Neural progenitor cell (in vitro differentiated cells): Measurements from ENCODE around the gene MAP7D1. TPM values are rescaled to one million over a fixed set of nuclear protein-coding genes. Genes with fewer than 3 reads are reported as not detected.
A peak's percentile ranks its signal among the peaks of the same experiment; 100 is the strongest.

ENCODE experiments used
- DNase-seq: peaks from one replicate; pipeline ENCODE4 v3.0.0-alpha.2; 2016; ENCODE audit warnings: low spot score
- H2AFZ ChIP-seq: fragments of 200-600 bp; sonication (generic); replicated peaks from 2 replicates; pipeline ENCODE4 v1.6.1; 2016; ENCODE audit warnings: antibody characterized with exemption
- H3F3A ChIP-seq: fragments of 200-600 bp; sonication (generic); 2 replicates; pipeline ENCODE4 v1.6.1; 2016; ENCODE audit warnings: antibody characterized with exemption, low read depth
- H3K27ac ChIP-seq: fragments of 200-600 bp; sonication (generic); 2 replicates; pipeline ENCODE4 v1.5.1; 2016; ENCODE audit warnings: mild to moderate bottlenecking
- H3K27me3 ChIP-seq: fragments of 200-600 bp; sonication (generic); 2 replicates; pipeline ENCODE4 v1.6.1; 2016; ENCODE audit warnings: mild to moderate bottlenecking, moderate library complexity
- H3K36me3 ChIP-seq: fragments of 200-600 bp; sonication (generic); 2 replicates; pipeline ENCODE4 v1.5.1; 2016
- H3K4me1 ChIP-seq: fragments of 200-600 bp; sonication (generic); 2 replicates; pipeline ENCODE4 v1.6.1; 2016; ENCODE audit warnings: mixed run types
- H3K4me2 ChIP-seq: fragments of 200-600 bp; sonication (generic); 2 replicates; pipeline ENCODE4 v1.6.1; 2016
- H3K4me3 ChIP-seq: fragments of 200-600 bp; sonication (generic); 2 replicates; pipeline ENCODE4 v1.5.1; 2016
- H3K79me2 ChIP-seq: fragments of 200-600 bp; sonication (generic); 2 replicates; pipeline ENCODE4 v1.6.1; 2016; ENCODE audit warnings: low read depth
- H3K9ac ChIP-seq: fragments of 200-600 bp; sonication (generic); 2 replicates; pipeline ENCODE4 v1.6.1; 2016
- H3K9me3 ChIP-seq: fragments of 200-600 bp; sonication (generic); 2 replicates; pipeline ENCODE4 v1.5.1; 2016; ENCODE audit warnings: low read depth
- H4K20me1 ChIP-seq: fragments of 200-600 bp; sonication (generic); 2 replicates; pipeline ENCODE4 v1.6.1; 2016; ENCODE audit warnings: low read depth
- H3K27ac Mint-ChIP-seq: 3 replicates; pipeline ENCODE4 v1.8.0; 2021; ENCODE audit warnings: mixed read lengths
- H3K27me3 Mint-ChIP-seq: 2 replicates; pipeline ENCODE4 v1.8.0; 2022; ENCODE audit warnings: low read depth, mild to moderate bottlenecking, inconsistent platforms, moderate library complexity, mixed read lengths; ENCODE audit not compliant: insufficient read depth
- H3K36me3 Mint-ChIP-seq: 3 replicates; pipeline ENCODE4 v1.8.0; 2021; ENCODE audit warnings: mixed read lengths
- H3K4me1 Mint-ChIP-seq: 3 replicates; pipeline ENCODE4 v1.8.0; 2021; ENCODE audit warnings: mixed read lengths
- H3K4me3 Mint-ChIP-seq: 3 replicates; pipeline ENCODE4 v1.8.0; 2021; ENCODE audit warnings: mild to moderate bottlenecking, moderate library complexity, mixed read lengths
- H3K9me3 Mint-ChIP-seq: 3 replicates; pipeline ENCODE4 v1.8.0; 2020; ENCODE audit warnings: mixed read lengths
- CTCF ChIP-seq: fragments of 200-600 bp; sonication (generic); IDR thresholded peaks from 2 replicates; pipeline ENCODE4 v1.5.1; 2017; ENCODE audit warnings: antibody characterized with exemption, mild to moderate bottlenecking
- EZH2 ChIP-seq: fragments of 200-600 bp; sonication (generic); IDR thresholded peaks from 2 replicates; pipeline ENCODE4 v1.6.1; 2017; ENCODE audit warnings: antibody characterized with exemption, mild to moderate bottlenecking, moderate library complexity
- EZH2phosphoT487 ChIP-seq: fragments of 200-600 bp; sonication (generic); IDR thresholded peaks from 2 replicates; pipeline ENCODE4 v1.6.1; 2017; ENCODE audit warnings: antibody characterized with exemption
- total RNA-seq: library from RNA; depleted of rRNA; stranded (reverse); fragments of >200 nt; gene quantifications from 2 replicates; pipeline ENCODE4 v1.2.3, GENCODE V29; 2015; ENCODE audit warnings: low replicate concordance

The MAP7D1 gene
- total RNA-seq, 1 donor from 2014 or later: 35.0 TPM

GRCh38 chr1:36114371-36114770 lies 41.6 kb upstream of the MAP7D1 start:
- Histone ChIP-seq H3K27ac (no peak overlapping the region), H3K79me2 (no peaks in the 10 kb centered on the region), H3K4me3 (no peak overlapping the region), H3K9ac (no peak overlapping the region), H3K9me3 (no peaks in the 10 kb centered on the region), H3K4me2 (no peak overlapping the region), H2AFZ (no peak overlapping the region), H4K20me1 (no peaks in the 10 kb centered on the region), H3F3A (no peaks in the 10 kb centered on the region), H3K4me1 (peaks cover 6% of the 10 kb centered on the region), H3K27me3 (no peaks in the 10 kb centered on the region), H3K36me3 (no peaks in the 10 kb centered on the region)
- Mint-ChIP-seq H3K4me1 (peaks cover 38% of the 10 kb centered on the region), H3K27ac (no peak overlapping the region), H3K4me3 (no peak overlapping the region), H3K27me3 (peaks cover 16% of the 10 kb centered on the region), H3K36me3 (no peaks in the 10 kb centered on the region), H3K9me3 (no peaks in the 10 kb centered on the region)
- DNase-seq: no peak
- TF ChIP-seq EZH2: no peak
- no peak for TF ChIP-seq CTCF
- TF ChIP-seq EZH2phosphoT487: no peak

GRCh38 chr1:36115200-36115669 lies 40.7 kb upstream of the MAP7D1 start:
- H3K27me3 ChIP-seq: no peaks in the 10 kb centered on the region
- no peak overlapping the region for H3K4me3 ChIP-seq
- no peaks in the 10 kb centered on the region for H4K20me1 ChIP-seq
- peaks cover 6% of the 10 kb centered on the region for H3K4me1 ChIP-seq
- H3K9me3 ChIP-seq: no peaks in the 10 kb centered on the region
- no peaks in the 10 kb centered on the region for H3F3A ChIP-seq
- no peaks in the 10 kb centered on the region for H3K79me2 ChIP-seq
- peak overlapping the region; percentile 88 for H2AFZ ChIP-seq
- Mint-ChIP-seq H3K36me3 (no peaks in the 10 kb centered on the region), H3K27me3 (peaks cover 14% of the 10 kb centered on the region), H3K4me3 (no peak overlapping the region), H3K27ac (no peak overlapping the region), H3K9me3 (no peaks in the 10 kb centered on the region), H3K4me1 (peaks cover 43% of the 10 kb centered on the region)
- no peak overlapping the region for H3K4me2 ChIP-seq
- DNase-seq: peak; percentile 42
- TF ChIP-seq EZH2 (no peak), EZH2phosphoT487 (no peak), CTCF (no peak)
- H3K9ac ChIP-seq: no peak overlapping the region
- no peak overlapping the region for H3K27ac ChIP-seq
- H3K36me3 ChIP-seq: no peaks in the 10 kb centered on the region

- H2AFZ ChIP-seq: no peak overlapping the region
- no peak overlapping the region for H3K4me2 ChIP-seq
- no peak overlapping the region for H3K27ac ChIP-seq
- H3K36me3 ChIP-seq: no peaks in the 10 kb centered on the region
- no peaks in the 10 kb centered on the region for H3F3A ChIP-seq
- H3K4me3 ChIP-seq: no peak overlapping the region
- Mint-ChIP-seq H3K36me3 (no peaks in the 10 kb centered on the region), H3K9me3 (no peaks in the 10 kb centered on the region), H3K4me3 (no peak overlapping the region), H3K4me1 (peaks cover 42% of the 10 kb centered on the region), H3K27me3 (peaks cover 14% of the 10 kb centered on the region), H3K27ac (no peak overlapping the region)
- H3K9me3 ChIP-seq: no peaks in the 10 kb centered on the region
- no peaks in the 10 kb centered on the region for H4K20me1 ChIP-seq
- no peak for TF ChIP-seq EZH2
- TF ChIP-seq EZH2phosphoT487: no peak
- TF ChIP-seq CTCF: no peak
- no peak overlapping the region for H3K9ac ChIP-seq
- H3K4me1 ChIP-seq: peaks cover 6% of the 10 kb centered on the region
- no peaks in the 10 kb centered on the region for H3K27me3 ChIP-seq
- H3K79me2 ChIP-seq: no peaks in the 10 kb centered on the region
- no peak for DNase-seq
Measured at GRCh38 chr1:36115931-36116330, 40.0 kb upstream of the MAP7D1 start.
